Prostate gland (tissue), 2 donors: ENCODE results near the gene IGF2BP3. TPM values are rescaled to one million over a fixed set of nuclear protein-coding genes. Genes with fewer than 3 reads are reported as not detected.

Source experiments
- DNase-seq: peaks from one replicate; pipeline ENCODE4 v3.0.0-alpha.2; 2019; ENCODE audit warnings: low spot score
- H3K27ac ChIP-seq, 2 donors: fragments of 200-600 bp; sonication (generic); 2 replicates each; pipeline ENCODE4 v1.5.1; 2017 to 2019
- H3K27me3 ChIP-seq: fragments of 200-600 bp; sonication (generic); replicated peaks from 2 replicates; pipeline ENCODE4 v1.5.1; 2019; ENCODE audit not compliant: insufficient read depth
- H3K36me3 ChIP-seq, 2 donors: fragments of 200-600 bp; sonication (generic); 1 replicate in 1 of 2; 2 replicates in 1 of 2; pipeline versions ENCODE4 v1.5.1 to v1.8.1; 2017 to 2019
- H3K4me1 ChIP-seq: fragments of 200-600 bp; sonication (generic); replicated peaks from 2 replicates; pipeline ENCODE4 v1.5.1; 2019
- H3K4me3 ChIP-seq, 2 donors: fragments of 200-600 bp; sonication (generic); 2 replicates each; pipeline ENCODE4 v1.5.1; 2017 to 2019
- H3K9me3 ChIP-seq: fragments of 200-600 bp; sonication (generic); 2 replicates; pipeline ENCODE4 v1.5.1; 2017
- CTCF ChIP-seq, 4 experiments: fragments of 200-600 bp in 2 of 4; fragments of 450-650 bp in 2 of 4; sonication (generic) in 2 of 4; IDR thresholded peaks; 1 replicate in 3 of 4; 2 replicates in 1 of 4; pipeline ENCODE4 v1.5.1; 2016 to 2019; ENCODE audit warnings: antibody characterized with exemption in 4 of 4, mild to moderate bottlenecking in 2 of 4, moderate library complexity in 2 of 4
- POLR2A ChIP-seq: fragments of 450-650 bp; IDR thresholded peaks from one replicate; pipeline ENCODE4 v1.6.1; 2016; ENCODE audit warnings: antibody characterized with exemption, mild to moderate bottlenecking
- POLR2AphosphoS5 ChIP-seq: sonication (generic); formaldehyde crosslinking; IDR thresholded peaks from one replicate; pipeline ENCODE4 v1.6.1; 2017; ENCODE audit warnings: antibody characterized with exemption
- WGBS: methylation state at CpG from one replicate; pipeline ENCODE4 v1.1.5; 2018; 5-methylcytosine and 5-hydroxymethylcytosine counted together
- intact Hi-C: fragments of 100-400 bp; cut with DNase I; formaldehyde crosslinking; loops from one replicate; pipeline ENCODE4 v1.14.2; 2022
- total RNA-seq, 2 donors: library from RNA; depleted of rRNA; stranded (reverse); fragments of >200 nt; gene quantifications; one replicate each; pipeline ENCODE4 v1.1.0, GENCODE V29; 2016

The IGF2BP3 gene
- total RNA-seq, 2 donors from 2014 or later: 9.6 TPM; not detected in 1

DNA sequence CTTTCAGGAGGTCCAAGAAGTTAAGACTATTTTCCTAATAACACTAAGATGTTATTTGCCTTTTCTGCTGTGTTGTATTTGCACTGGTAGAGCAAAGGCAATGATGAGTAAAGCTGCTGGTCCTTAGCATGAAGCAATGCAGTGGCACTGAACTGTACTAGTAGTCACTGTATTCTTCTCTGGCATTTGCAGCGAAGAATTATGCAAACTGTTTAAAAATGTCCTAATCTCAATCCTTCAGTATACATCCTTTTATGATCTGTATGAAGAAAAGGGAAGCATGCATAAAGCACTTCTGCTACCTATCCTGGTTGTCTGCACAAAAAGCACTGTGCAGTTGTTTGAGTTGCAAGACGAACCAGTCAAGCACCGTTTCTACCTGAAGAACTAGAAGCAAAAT lies 20.4 kb downstream of the IGF2BP3 start:
- no peak for DNase-seq
- H3K36me3 ChIP-seq: no peaks in the 10 kb centered on the region
- H3K9me3 ChIP-seq: no peaks in the 10 kb centered on the region
- H3K27me3 ChIP-seq: no peaks in the 10 kb centered on the region
- H3K4me1 ChIP-seq: no peaks in the 10 kb centered on the region
- no peak overlapping the region for H3K27ac ChIP-seq
- intact Hi-C loops: no loop called here
- WGBS: 82% methylated on average over 3 of the region's 3 CpGs
- TF ChIP-seq POLR2AphosphoS5 (no peak), CTCF (IDR thresholded peaks at IDR 0.05) (no peak), POLR2A (no peak)
- no peak overlapping the region for H3K4me3 ChIP-seq

- DNase-seq: no peak
- Histone ChIP-seq H3K4me3 (no peak overlapping the region), H3K27ac (no peak overlapping the region), H3K36me3 (no peaks in the 10 kb centered on the region), H3K27me3 (no peaks in the 10 kb centered on the region), H3K4me1 (no peaks in the 10 kb centered on the region), H3K9me3 (no peaks in the 10 kb centered on the region)
- no peak for TF ChIP-seq POLR2A
- no peak for TF ChIP-seq POLR2AphosphoS5
- TF ChIP-seq CTCF (IDR thresholded peaks at IDR 0.05): no peak
- intact Hi-C loops: no loop called here
- 83% methylated on average over 5 of the region's 5 CpGs for WGBS
Measured at GRCh38 chr7:23445326-23445725, 25.0 kb downstream of the IGF2BP3 start.

DNA sequence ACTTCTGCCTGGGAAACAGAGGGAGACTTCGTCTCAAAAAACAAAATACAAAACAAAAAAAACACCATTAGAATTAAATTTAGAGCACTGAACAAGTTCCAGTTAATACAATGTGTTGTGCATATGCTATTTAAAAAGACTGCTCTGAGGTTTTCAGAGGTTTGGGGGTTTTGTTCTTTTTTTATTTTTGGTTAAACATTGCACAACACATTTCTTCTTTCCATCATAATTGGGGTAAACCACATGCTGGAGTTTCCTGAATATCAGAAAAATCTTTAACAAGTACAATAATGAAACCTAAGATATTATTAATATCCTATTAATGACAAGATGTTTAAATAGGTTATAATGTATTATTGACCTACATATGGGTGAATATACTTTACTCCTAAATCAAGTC lies 26.3 kb downstream of the IGF2BP3 start:
- intact Hi-C loops: no loop called here
- Histone ChIP-seq H3K36me3 (no peaks in the 10 kb centered on the region), H3K4me3 (no peak overlapping the region), H3K9me3 (no peaks in the 10 kb centered on the region), H3K27ac (no peak overlapping the region), H3K4me1 (no peaks in the 10 kb centered on the region), H3K27me3 (no peaks in the 10 kb centered on the region)
- WGBS: 83% methylated on average over 1 of the region's 1 CpG
- TF ChIP-seq POLR2A (no peak), CTCF (IDR thresholded peaks at IDR 0.05) (no peak), POLR2AphosphoS5 (no peak)
- DNase-seq: no peak

GRCh38 chr7:23438171-23438570 lies 32.1 kb downstream of the IGF2BP3 start:
- Histone ChIP-seq H3K4me1 (no peaks in the 10 kb centered on the region), H3K27ac (no peak overlapping the region), H3K4me3 (no peak overlapping the region), H3K36me3 (no peaks in the 10 kb centered on the region), H3K9me3 (no peaks in the 10 kb centered on the region), H3K27me3 (no peaks in the 10 kb centered on the region)
- no peak for DNase-seq
- 92% methylated on average over 4 of the region's 4 CpGs for WGBS
- TF ChIP-seq POLR2AphosphoS5: no peak
- TF ChIP-seq CTCF (IDR thresholded peaks at IDR 0.05): no peak
- no peak for TF ChIP-seq POLR2A
- intact Hi-C loops: no loop called here

GRCh38 chr7:23434147-23434917 lies 36.0 kb downstream of the IGF2BP3 start:
- intact Hi-C loops: no loop called here
- Histone ChIP-seq H3K27me3 (no peaks in the 10 kb centered on the region), H3K27ac (no peak overlapping the region), H3K9me3 (no peaks in the 10 kb centered on the region), H3K4me1 (no peaks in the 10 kb centered on the region), H3K36me3 (no peaks in the 10 kb centered on the region), H3K4me3 (no peak overlapping the region)
- no peak for DNase-seq
- WGBS: 82% methylated on average over 5 of the region's 5 CpGs
- TF ChIP-seq POLR2A (no peak), CTCF (IDR thresholded peaks at IDR 0.05) (no peak), POLR2AphosphoS5 (no peak)
